HEK293T (cell line): ENCODE results near the gene PKP1.
A peak's percentile ranks its signal among the peaks of the same experiment; 100 is the strongest.

Experiments
- CTCF ChIA-PET: fragments of 350-600 bp; formaldehyde crosslinking; extraction: SDS; loops from one replicate; lab custom pipeline; 2021; ENCODE audit warnings: antibody characterized with exemption, inconsistent platforms; lab: Yijun Ruan, JAX
- POLR2A ChIA-PET: fragments of 350-600 bp; formaldehyde crosslinking; extraction: SDS; loops from one replicate; lab custom pipeline; 2020; ENCODE audit warnings: antibody characterized with exemption, inconsistent platforms; lab: Yijun Ruan, JAX
- DNase-seq: peaks from one replicate; pipeline ENCODE4 v3.0.0; 2012; ENCODE audit warnings: mixed read lengths; ENCODE audit errors: extremely low spot score
- ARNT ChIP-seq: fragments of 450-650 bp; IDR thresholded peaks from 2 replicates; pipeline ENCODE4 v1.6.1; 2017; ENCODE audit warnings: mild to moderate bottlenecking
- BHLHE40 ChIP-seq: fragments of 450-650 bp; IDR thresholded peaks from 2 replicates; pipeline ENCODE4 v1.6.1; 2016; ENCODE audit warnings: mild to moderate bottlenecking, moderate library complexity, borderline replicate concordance
- CTBP1 ChIP-seq: fragments of 450-650 bp; IDR thresholded peaks from 2 replicates; pipeline ENCODE4 v1.6.1; 2016; ENCODE audit warnings: borderline replicate concordance
- ELF4 ChIP-seq: fragments of 450-650 bp; IDR thresholded peaks from 2 replicates; pipeline ENCODE4 v1.6.1; 2017; ENCODE audit warnings: antibody characterized with exemption
- FOXA1 ChIP-seq: fragments of 450-650 bp; IDR thresholded peaks from 2 replicates; pipeline ENCODE4 v1.6.1; 2016; ENCODE audit warnings: mild to moderate bottlenecking
- FOXK2 ChIP-seq: fragments of 450-650 bp; IDR thresholded peaks from 2 replicates; pipeline ENCODE4 v1.6.1; 2016; ENCODE audit warnings: mild to moderate bottlenecking
- FOXM1 ChIP-seq: fragments of 450-650 bp; IDR thresholded peaks from 2 replicates; pipeline ENCODE4 v1.6.1; 2017; ENCODE audit warnings: mild to moderate bottlenecking, borderline replicate concordance
- HDGF ChIP-seq: fragments of 450-650 bp; IDR thresholded peaks from 2 replicates; pipeline ENCODE4 v1.6.1; 2017; ENCODE audit warnings: antibody characterized with exemption, borderline replicate concordance
- L3MBTL2 ChIP-seq: fragments of 450-650 bp; conservative IDR thresholded peaks from 2 replicates; pipeline ENCODE4 v1.6.1; 2016; ENCODE audit warnings: mild to moderate bottlenecking
- LEF1 ChIP-seq: fragments of 450-650 bp; IDR thresholded peaks from 2 replicates; pipeline ENCODE4 v1.6.1; 2017; ENCODE audit warnings: mild to moderate bottlenecking, borderline replicate concordance
- NFRKB ChIP-seq: fragments of 450-650 bp; IDR thresholded peaks from 2 replicates; pipeline ENCODE4 v1.6.1; 2016; ENCODE audit warnings: mild to moderate bottlenecking, moderate library complexity
- SP1 ChIP-seq: fragments of 450-650 bp; IDR thresholded peaks from 2 replicates; pipeline ENCODE4 v1.6.1; 2017
- SUZ12 ChIP-seq: fragments of 450-650 bp; IDR thresholded peaks from 2 replicates; pipeline ENCODE4 v1.6.1; 2016; ENCODE audit warnings: mild to moderate bottlenecking
- TARDBP ChIP-seq: fragments of 450-650 bp; IDR thresholded peaks from 2 replicates; pipeline ENCODE4 v1.6.1; 2016
- ZNF384 ChIP-seq: fragments of 450-650 bp; IDR thresholded peaks from 2 replicates; pipeline ENCODE4 v1.6.1; 2016
- TF ChIP-seq, protein P1 (sequence below): fragments of 450-650 bp; IDR thresholded peaks from 2 replicates; pipeline ENCODE4 v1.6.1; 2016

Gene PKP1

GRCh38 chr1:201348211-201348566, 64.9 kb downstream of the PKP1 start:
- ChIA-PET POLR2A (no interaction called here), CTCF (interaction anchor here (0.7 to 2.8 kb wide), 7 partner anchors 13 to 94 kb away, joined by 3 to 10 read pairs (median 4); no protein-coding TSS in a partner anchor)
- peak; percentile 83 for DNase-seq
- TF ChIP-seq HDGF (no peak), L3MBTL2 (no peak), SP1 (no peak), ZNF384 (no peak), TARDBP (no peak), NFRKB (no peak), LEF1 (no peak), FOXA1 (no peak)
- TF ChIP-seq, protein P1, sequence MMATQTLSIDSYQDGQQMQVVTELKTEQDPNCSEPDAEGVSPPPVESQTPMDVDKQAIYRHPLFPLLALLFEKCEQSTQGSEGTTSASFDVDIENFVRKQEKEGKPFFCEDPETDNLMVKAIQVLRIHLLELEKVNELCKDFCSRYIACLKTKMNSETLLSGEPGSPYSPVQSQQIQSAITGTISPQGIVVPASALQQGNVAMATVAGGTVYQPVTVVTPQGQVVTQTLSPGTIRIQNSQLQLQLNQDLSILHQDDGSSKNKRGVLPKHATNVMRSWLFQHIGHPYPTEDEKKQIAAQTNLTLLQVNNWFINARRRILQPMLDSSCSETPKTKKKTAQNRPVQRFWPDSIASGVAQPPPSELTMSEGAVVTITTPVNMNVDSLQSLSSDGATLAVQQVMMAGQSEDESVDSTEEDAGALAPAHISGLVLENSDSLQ = no peak

DNA sequence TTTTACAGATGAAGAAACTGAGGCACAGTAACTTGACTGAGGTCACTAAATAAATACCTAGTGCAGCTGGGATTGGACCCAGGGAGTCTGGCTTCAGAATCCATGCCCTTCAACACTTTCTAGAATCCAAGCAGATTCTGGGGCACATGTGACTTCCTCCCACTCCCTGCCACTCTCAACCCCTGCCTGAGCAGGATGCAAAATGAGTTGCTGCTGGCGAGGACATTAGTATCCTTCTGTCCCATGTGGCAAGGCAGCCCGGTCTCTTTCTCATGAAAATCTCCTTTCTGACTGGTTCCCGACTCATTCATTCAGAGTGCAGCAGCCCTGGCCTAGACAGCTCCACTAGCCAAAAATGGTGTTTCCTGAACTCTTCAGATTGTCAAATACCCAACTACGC, 65.8 kb downstream of the PKP1 start:
- POLR2A ChIA-PET = no interaction called here
- no peak for TF ChIP-seq FOXK2
- TF ChIP-seq SUZ12 = no peak
- no peak for TF ChIP-seq ARNT
- no peak for TF ChIP-seq FOXM1
- TF ChIP-seq SP1 = no peak
- TF ChIP-seq HDGF = no peak
- TF ChIP-seq CTBP1 = no peak
- no peak for TF ChIP-seq ZNF384
- no peak for DNase-seq
- CTCF ChIA-PET = interaction anchor here (2.1 kb wide), 1 partner anchor 95 kb away, joined by 5 read pairs; no protein-coding TSS in a partner anchor

DNA sequence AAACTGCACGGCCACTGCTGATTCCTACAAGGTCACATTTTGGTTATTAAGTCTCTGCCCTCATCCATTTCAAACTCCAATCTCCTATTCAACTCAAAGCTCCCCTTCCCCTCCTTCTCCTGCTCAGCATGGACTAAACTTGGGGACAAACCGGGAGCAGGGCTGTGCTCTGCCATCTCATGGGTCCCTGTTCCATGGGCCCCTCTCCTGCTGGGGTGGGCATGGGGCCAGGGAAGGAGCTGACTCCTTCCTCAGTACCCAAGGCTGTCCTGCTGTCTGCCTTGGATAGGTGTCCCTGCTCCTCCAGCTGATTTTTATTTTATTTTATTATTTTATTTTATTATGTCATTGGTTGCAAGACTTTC, 67.0 kb downstream of the PKP1 start:
- TF ChIP-seq ARNT = no peak
- TF ChIP-seq ELF4 = no peak
- no peak for TF ChIP-seq CTBP1
- TF ChIP-seq ZNF384 = no peak
- no peak for TF ChIP-seq LEF1
- no peak for TF ChIP-seq BHLHE40
- no peak for TF ChIP-seq HDGF
- no peak for TF ChIP-seq FOXA1
- no peak for TF ChIP-seq FOXM1
- TF ChIP-seq, protein P1 = no peak
- no peak for TF ChIP-seq SUZ12
- no peak for TF ChIP-seq TARDBP
- POLR2A ChIA-PET = no interaction called here
- CTCF ChIA-PET = interaction anchor here (0.6 to 1.3 kb wide), 4 partner anchors 26 to 361 kb away, joined by 3 to 4 read pairs (median 3); no protein-coding TSS in a partner anchor
- DNase-seq = no peak

DNA sequence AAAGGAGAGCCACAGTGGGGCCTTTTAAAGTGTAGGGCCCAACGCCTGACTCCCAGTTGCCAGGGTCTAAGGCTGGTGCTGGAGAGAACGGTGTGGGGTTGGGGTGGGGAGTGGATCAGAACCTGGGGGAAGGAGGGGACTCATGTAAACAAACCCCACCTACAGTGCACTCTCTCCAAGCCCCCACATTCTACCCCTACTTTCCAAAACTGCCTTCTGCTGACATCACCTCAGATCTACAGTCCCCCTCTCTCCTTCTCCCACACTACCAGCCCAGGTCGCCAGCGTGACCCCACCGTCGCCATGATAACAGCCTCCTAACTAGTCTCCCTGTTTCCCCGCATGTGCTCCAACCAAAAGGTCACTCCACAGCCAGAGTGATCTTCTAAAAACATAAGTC, 67.6 kb downstream of the PKP1 start:
- ChIA-PET CTCF (interaction anchor here (1.3 kb wide), 1 partner anchor 26 kb away, joined by 4 read pairs; no protein-coding TSS in a partner anchor), POLR2A (no interaction called here)
- DNase-seq = no peak
- TF ChIP-seq NFRKB (no peak), BHLHE40 (no peak), LEF1 (no peak), FOXM1 (no peak), L3MBTL2 (no peak), ARNT (no peak), ELF4 (no peak), CTBP1 (no peak), ZNF384 (no peak), TARDBP (no peak), SUZ12 (no peak), FOXA1 (no peak), FOXK2 (no peak), HDGF (no peak), SP1 (no peak)
- TF ChIP-seq, protein P1 = no peak

GRCh38 chr1:201351617-201352016, 68.3 kb downstream of the PKP1 start:
- POLR2A ChIA-PET = no interaction called here
- CTCF ChIA-PET = no interaction called here
- TF ChIP-seq, protein P1 = no peak
- TF ChIP-seq TARDBP (no peak), HDGF (no peak), ZNF384 (no peak), FOXA1 (no peak)
- no peak for DNase-seq

DNA sequence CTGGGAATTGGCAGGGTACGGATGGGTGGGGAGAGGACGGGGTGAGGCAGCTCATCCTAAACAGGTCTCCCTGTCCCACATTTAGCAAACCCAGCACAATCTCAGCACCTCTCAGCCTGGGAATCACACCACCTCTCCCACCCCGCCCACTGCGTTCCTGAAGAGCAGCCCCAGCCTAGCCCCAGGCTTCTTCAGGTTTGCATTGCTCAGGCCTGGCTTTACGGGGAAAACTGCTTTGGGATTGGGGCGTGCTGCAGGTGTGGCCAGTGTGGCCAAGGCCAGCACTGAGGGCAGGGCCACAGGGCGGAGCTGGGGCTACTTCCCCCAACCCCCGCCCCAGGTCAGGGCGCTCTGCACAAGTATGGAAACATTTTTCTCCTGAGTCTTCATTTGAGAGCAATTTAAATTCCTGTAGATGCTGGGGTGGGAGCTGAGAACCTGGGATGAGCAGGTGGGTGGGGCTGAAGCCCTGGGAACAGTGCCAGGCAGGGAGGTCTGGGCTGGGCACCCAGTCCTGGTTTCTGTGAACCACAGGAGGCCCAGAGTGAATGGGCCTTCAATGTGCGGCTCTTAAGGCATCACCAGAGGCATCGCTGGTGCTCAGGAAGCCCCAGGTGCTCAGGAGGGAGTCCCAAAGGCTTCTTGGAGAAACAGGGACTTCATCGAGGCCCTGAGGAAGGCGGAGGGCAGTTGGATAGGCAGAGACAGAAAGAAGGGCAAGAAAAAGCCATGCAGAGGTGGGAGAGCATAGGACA, 70.1 kb downstream of the PKP1 start:
- POLR2A ChIA-PET = no interaction called here
- DNase-seq = no peak
- CTCF ChIA-PET = interaction anchor here (0.5 kb wide), 1 partner anchor 82 kb away, joined by 3 read pairs; no protein-coding TSS in a partner anchor
- TF ChIP-seq, protein P1 = no peak
- TF ChIP-seq ELF4 (no peak), HDGF (no peak), FOXK2 (no peak), SP1 (no peak), FOXA1 (no peak), ARNT (no peak), CTBP1 (no peak)
